Activated B cell treated with CpG ODN at 0.5 μM for 24 hours (primary cell): ENCODE results near the gene IL17F. TPM values are rescaled to one million over a fixed set of nuclear protein-coding genes. Genes with fewer than 3 reads are reported as not detected.
A peak's percentile ranks its signal among the peaks of the same experiment; 100 is the strongest.

Source experiments
- ATAC-seq: fragments of 200-7000 bp; cut with Tn5 transposase; one replicate; pipeline ENCODE4 v1.10.0; 2021; ENCODE audit warnings: low read depth, mild to moderate bottlenecking, moderate library complexity
- CTCF ChIA-PET: fragments of 350-600 bp; sonication (Branson Sonifier 250); formaldehyde crosslinking; loops from one replicate; lab custom pipeline; 2021; ENCODE audit warnings: antibody characterized with exemption; lab: Charles Lee
- POLR2A ChIA-PET: fragments of 350-600 bp; sonication (Branson Sonifier 250); formaldehyde crosslinking; loops from one replicate; lab custom pipeline; 2021; ENCODE audit warnings: antibody characterized with exemption; lab: Charles Lee
- DNase-seq: peaks from one replicate; pipeline ENCODE4 v3.0.0; 2022
- H3K27ac Mint-ChIP-seq: one replicate; pipeline ENCODE4 v1.8.0; 2020; ENCODE audit warnings: mixed read lengths
- H3K27me3 Mint-ChIP-seq: one replicate; pipeline ENCODE4 v1.8.0; 2021; ENCODE audit warnings: mixed read lengths
- H3K36me3 Mint-ChIP-seq: one replicate; pipeline ENCODE4 v1.8.0; 2021; ENCODE audit warnings: low read depth, mixed read lengths
- H3K4me1 Mint-ChIP-seq: one replicate; pipeline ENCODE4 v1.8.0; 2021; ENCODE audit warnings: mixed read lengths
- H3K4me3 Mint-ChIP-seq: one replicate; pipeline ENCODE4 v1.8.0; 2020; ENCODE audit warnings: mild to moderate bottlenecking, mixed read lengths
- H3K9me3 Mint-ChIP-seq: one replicate; pipeline ENCODE4 v1.8.0; 2020; ENCODE audit warnings: mixed read lengths
- intact Hi-C: fragments of 100-400 bp; cut with micrococcal nuclease; formaldehyde crosslinking; loops from one replicate; pipeline ENCODE4 v1.15.1; 2024
- total RNA-seq: library from RNA; stranded (reverse); gene quantifications from 2 replicates; pipeline ENCODE4 v1.2.3, GENCODE V29; 2022
- TF ChIP-seq, protein P1 (sequence below): fragments of 200-600 bp; IDR thresholded peaks from one replicate; pipeline ENCODE4 v1.8.0; 2022; ENCODE audit warnings: antibody characterized with exemption, mild to moderate bottlenecking

IL17F gene
- total RNA-seq, 1 donor from 2014 or later = not detected

GRCh38 chr6:52210227-52210626 lies 34.1 kb downstream of the IL17F start:
- peaks cover 2% of the 10 kb centered on the region for H3K27me3 Mint-ChIP-seq
- TF ChIP-seq, protein P1, sequence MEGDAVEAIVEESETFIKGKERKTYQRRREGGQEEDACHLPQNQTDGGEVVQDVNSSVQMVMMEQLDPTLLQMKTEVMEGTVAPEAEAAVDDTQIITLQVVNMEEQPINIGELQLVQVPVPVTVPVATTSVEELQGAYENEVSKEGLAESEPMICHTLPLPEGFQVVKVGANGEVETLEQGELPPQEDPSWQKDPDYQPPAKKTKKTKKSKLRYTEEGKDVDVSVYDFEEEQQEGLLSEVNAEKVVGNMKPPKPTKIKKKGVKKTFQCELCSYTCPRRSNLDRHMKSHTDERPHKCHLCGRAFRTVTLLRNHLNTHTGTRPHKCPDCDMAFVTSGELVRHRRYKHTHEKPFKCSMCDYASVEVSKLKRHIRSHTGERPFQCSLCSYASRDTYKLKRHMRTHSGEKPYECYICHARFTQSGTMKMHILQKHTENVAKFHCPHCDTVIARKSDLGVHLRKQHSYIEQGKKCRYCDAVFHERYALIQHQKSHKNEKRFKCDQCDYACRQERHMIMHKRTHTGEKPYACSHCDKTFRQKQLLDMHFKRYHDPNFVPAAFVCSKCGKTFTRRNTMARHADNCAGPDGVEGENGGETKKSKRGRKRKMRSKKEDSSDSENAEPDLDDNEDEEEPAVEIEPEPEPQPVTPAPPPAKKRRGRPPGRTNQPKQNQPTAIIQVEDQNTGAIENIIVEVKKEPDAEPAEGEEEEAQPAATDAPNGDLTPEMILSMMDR = no peak
- no peaks in the 10 kb centered on the region for H3K4me1 Mint-ChIP-seq
- DNase-seq (no peak), ATAC-seq (peak; percentile 31)
- H3K9me3 Mint-ChIP-seq = no peaks in the 10 kb centered on the region
- H3K36me3 Mint-ChIP-seq = no peaks in the 10 kb centered on the region
- CTCF ChIA-PET = no interaction called here
- no peak overlapping the region for H3K27ac Mint-ChIP-seq
- intact Hi-C loops = no loop called here
- POLR2A ChIA-PET = no interaction called here
- H3K4me3 Mint-ChIP-seq = no peak overlapping the region

DNA sequence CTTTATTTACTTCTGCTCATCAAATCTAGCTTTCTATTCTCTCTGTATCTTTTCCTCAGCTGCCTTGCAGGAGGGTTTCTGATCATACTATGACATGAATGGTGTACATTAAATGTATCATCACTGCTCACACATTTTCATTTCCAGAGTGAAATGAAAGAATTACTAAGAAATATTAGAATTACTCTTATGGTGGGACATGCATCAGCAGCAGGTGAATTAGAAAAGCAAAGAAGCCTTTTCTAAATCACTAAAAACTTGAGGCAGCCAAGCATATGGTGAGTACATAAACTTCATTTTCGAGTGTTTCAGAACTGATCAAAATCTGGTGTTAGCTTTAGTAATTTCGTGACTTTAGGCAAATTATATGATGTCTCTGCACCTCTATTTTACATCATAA lies 34.5 kb downstream of the IL17F start:
- Mint-ChIP-seq H3K9me3 (no peaks in the 10 kb centered on the region), H3K4me1 (no peaks in the 10 kb centered on the region), H3K27ac (no peak overlapping the region), H3K4me3 (no peak overlapping the region), H3K27me3 (peaks cover 2% of the 10 kb centered on the region), H3K36me3 (no peaks in the 10 kb centered on the region)
- CTCF ChIA-PET = no interaction called here
- DNase-seq (no peak), ATAC-seq (no peak)
- TF ChIP-seq, protein P1 = no peak
- intact Hi-C loops = no loop called here
- POLR2A ChIA-PET = no interaction called here

DNA sequence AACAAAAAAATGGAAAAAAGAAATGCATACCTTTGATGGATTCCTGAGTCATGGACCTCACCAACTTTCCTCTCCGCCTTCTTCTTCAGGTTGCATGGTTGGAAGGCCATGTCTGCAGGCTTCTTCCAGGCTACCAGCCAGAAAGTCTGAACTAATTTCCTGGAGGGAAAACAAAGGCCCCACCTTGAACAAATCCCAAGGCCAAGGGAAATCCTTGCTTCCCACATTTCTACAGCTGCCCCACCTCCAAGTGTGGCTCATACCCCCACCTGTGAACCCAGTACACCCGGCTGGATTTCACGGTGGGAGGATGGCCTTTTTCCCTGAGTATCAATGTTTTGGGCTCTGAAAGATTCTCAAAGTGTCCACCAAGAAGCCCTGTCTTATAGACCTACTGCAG lies 35.7 kb downstream of the IL17F start:
- H3K4me3 Mint-ChIP-seq = no peak overlapping the region
- peaks cover 2% of the 10 kb centered on the region for H3K27me3 Mint-ChIP-seq
- intact Hi-C loops = no loop called here
- no peak overlapping the region for H3K27ac Mint-ChIP-seq
- ChIA-PET CTCF (no interaction called here), POLR2A (no interaction called here)
- ATAC-seq = no peak
- no peaks in the 10 kb centered on the region for H3K4me1 Mint-ChIP-seq
- H3K9me3 Mint-ChIP-seq = no peaks in the 10 kb centered on the region
- no peak for DNase-seq
- H3K36me3 Mint-ChIP-seq = no peaks in the 10 kb centered on the region
- TF ChIP-seq, protein P1 = no peak

DNA sequence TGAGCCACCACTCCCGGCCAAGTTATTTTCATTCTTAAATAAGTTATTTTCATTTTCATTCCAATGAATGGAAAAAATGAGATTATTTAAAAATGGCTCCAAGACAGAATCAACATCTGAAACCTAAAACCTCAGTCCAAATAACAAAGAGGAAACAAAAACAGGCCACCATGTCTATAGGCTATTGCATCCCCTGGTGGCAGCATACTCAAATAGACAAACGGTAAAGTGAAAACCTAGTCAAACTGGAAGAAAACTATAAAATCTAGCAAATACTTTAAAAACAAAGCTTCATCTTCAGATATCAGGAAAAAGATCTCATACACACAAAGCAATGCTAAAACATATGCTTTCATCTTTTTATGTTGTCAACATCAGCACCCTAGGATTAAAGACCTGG lies 37.2 kb downstream of the IL17F start:
- ATAC-seq (no peak), DNase-seq (no peak)
- POLR2A ChIA-PET = no interaction called here
- CTCF ChIA-PET = no interaction called here
- intact Hi-C loops = no loop called here
- Mint-ChIP-seq H3K9me3 (no peaks in the 10 kb centered on the region), H3K4me3 (no peak overlapping the region), H3K4me1 (no peaks in the 10 kb centered on the region), H3K27ac (no peak overlapping the region), H3K27me3 (no peaks in the 10 kb centered on the region), H3K36me3 (no peaks in the 10 kb centered on the region)
- TF ChIP-seq, protein P1 = no peak

DNA sequence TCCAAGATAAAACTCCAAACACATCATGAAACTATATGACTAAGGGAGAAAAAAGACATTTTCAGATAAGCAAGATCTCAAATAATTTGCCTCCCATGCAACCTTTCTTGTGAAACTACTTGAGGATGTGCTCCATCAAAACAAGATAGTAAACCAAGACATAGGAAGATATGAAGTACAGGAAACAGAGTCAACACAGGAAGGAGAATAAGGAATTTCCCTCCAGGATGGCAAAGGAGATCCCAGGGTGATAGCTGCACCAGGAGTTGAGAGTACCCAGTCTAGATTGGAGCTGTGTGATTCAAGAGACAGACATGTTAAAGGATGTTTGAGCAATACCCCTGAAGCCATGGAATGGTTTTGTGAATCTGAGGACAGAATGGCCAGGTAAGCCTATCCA lies 42.8 kb downstream of the IL17F start:
- no peak overlapping the region for H3K27ac Mint-ChIP-seq
- intact Hi-C loops = no loop called here
- H3K4me3 Mint-ChIP-seq = no peak overlapping the region
- TF ChIP-seq, protein P1 = no peak
- no peaks in the 10 kb centered on the region for H3K27me3 Mint-ChIP-seq
- DNase-seq (no peak), ATAC-seq (no peak)
- H3K9me3 Mint-ChIP-seq = peaks cover 16% of the 10 kb centered on the region
- ChIA-PET CTCF (no interaction called here), POLR2A (no interaction called here)
- no peaks in the 10 kb centered on the region for H3K4me1 Mint-ChIP-seq
- no peaks in the 10 kb centered on the region for H3K36me3 Mint-ChIP-seq
